Pons (tissue), 1 donor: ENCODE results near the gene ROBO1.
A peak's percentile ranks its signal among the peaks of the same experiment; 100 is the strongest.
"Not testable (repeated sequence)": the region's sequence is repeated elsewhere in the genome, so short reads cannot be mapped to it uniquely, and the experiment has no call there.

Experiments
- DNase-seq: peaks from one replicate; pipeline ENCODE4 v3.0.0-alpha.2; 2016; ENCODE audit warnings: low spot score

The ROBO1 gene

GRCh38 chr3:78801926-78802561 is 965.8 kb downstream of the ROBO1 start:
- no peak for DNase-seq

- DNase-seq: no peak
Observed at GRCh38 chr3:78799681-78800080, 968.1 kb downstream of the ROBO1 start.

GRCh38 chr3:78798266-78798832 is 969.4 kb downstream of the ROBO1 start:
- DNase-seq: no peak

GRCh38 chr3:78794431-78794830 is 973.4 kb downstream of the ROBO1 start:
- DNase-seq: no peak

DNA sequence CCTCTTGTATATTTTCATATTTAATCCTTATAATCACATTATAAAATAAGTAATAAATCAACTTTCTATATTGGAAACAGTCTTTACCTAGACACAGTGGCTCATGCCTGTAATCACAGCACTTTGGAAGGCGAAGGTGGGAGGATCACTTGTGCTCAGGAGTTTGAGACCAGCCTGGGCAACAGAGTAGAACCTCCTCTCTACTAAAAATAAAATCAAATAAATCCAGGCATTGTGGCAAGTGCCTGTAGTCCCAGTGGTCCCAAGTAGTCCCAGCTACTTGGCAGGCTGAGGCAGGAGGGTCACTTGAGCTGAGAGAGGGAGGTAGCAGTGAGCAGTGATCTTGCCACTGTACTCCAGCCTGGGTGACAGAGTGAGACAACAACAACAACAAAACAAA is 975.1 kb downstream of the ROBO1 start:
- no peak for DNase-seq

- no peak for DNase-seq
Observed at GRCh38 chr3:78792212-78792611, 975.6 kb downstream of the ROBO1 start.

GRCh38 chr3:78791753-78792152 is 976.0 kb downstream of the ROBO1 start:
- no peak for DNase-seq

DNA sequence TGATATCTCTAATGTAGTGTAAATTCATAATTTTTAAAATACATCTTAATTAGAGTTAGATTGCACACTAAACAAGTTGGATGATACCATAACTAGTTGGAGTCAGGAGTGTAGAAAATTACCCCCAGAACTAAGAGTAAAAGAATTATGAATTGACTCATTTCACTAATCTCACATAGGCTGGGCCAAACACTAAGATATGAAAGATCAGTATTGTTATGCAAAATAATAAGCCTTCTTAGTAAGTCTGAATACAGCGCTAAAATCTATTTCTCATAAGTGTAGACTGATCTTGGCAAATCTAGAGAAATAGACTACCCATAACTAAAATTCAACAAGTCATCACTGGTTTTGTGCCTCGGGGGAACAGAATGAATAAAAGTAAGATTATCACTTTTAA is 979.0 kb downstream of the ROBO1 start:
- DNase-seq: no peak

DNA sequence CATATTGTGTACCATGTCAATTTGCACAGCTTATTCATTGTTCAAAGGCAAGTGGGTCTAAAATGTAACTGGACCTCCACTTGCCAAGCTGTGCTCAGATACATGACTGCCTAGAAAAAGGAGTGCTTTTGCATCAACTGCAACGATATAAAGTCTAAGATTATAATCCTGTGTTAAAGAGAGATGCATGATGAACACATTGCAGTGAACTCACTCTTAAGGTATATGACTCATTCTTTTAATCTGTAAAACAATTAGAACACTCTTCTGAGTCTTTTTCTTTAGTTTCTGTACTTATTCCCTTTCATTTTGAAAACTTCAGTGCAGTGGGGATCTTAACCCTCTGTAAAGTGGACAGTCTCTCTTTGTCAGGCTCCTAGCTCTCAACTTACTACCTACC is 982.8 kb downstream of the ROBO1 start:
- DNase-seq: no peak

DNA sequence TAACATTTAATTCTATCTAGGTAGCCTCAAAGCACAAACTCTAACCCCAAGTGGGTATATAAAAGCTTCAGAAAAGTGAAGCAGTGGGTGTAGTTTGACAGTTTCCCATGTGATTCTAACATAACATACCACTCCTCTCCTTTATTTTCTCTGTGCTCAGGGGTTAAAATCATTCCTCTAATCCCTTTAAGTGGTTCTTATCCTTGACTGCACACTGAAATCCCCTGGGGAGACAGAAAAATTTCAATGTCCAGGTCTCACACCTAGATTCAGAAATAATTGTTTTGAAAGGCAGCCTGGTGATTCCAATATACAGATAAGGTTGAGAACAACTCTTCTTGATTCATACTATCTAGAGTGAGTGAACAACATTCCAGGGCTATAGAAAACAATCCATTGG is 986.4 kb downstream of the ROBO1 start:
- DNase-seq: no peak

DNA sequence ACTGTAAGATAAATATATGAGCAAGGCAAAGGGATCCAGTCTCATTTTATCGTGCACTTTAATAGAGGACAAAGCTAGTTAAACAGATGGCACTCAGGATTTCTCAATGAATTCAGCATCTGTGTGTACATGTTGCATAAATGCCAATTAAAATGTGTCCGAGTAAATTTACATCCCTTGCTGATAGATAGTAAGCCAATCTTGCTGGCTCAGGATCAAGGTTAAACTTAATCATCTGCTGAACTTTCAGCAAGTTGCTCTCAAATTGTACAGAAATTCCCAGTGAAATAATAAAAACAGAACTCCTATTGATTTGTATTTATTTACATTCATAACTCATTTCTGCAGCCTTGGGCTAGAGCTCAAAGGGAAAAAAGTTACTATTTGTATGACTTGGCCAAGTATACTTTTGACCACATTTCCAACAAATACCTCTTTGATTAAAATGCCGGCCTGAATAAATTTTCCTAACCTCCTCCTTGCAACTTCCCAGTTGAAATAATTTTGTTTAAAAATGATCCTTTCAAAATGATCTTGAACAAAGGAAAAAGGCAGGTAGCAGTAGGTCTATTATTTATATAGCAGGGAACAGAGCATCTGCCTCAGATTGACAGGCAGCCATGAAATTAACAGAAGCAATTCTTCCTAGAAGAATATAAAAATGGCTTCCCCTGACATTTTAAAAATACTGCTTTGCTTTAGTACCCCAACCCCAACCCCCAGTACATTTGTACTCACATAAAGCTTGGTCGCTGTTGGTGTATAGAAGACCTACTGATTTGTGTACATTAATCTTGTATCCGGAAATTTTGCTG is 1001.9 kb downstream of the ROBO1 start:
- DNase-seq: peak; percentile 29

DNA sequence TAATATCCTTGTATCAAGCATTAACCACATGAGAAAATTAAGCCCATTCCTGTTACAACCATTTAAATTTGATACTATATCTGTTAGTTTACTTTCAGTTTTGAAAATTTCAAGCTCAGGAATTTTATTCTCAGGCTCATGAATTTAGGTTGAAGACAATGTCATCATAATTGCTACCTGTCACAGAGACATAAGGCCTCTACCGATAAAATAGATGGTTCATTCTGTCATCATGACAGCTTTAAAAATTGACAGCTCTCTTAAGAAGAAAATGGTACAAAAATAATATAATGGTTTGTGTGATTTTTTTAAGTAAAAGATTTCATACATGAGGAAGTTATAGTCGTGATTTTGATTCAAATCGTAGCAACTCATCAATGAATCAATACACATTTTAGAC is 1003.2 kb downstream of the ROBO1 start:
- DNase-seq: no peak

DNA sequence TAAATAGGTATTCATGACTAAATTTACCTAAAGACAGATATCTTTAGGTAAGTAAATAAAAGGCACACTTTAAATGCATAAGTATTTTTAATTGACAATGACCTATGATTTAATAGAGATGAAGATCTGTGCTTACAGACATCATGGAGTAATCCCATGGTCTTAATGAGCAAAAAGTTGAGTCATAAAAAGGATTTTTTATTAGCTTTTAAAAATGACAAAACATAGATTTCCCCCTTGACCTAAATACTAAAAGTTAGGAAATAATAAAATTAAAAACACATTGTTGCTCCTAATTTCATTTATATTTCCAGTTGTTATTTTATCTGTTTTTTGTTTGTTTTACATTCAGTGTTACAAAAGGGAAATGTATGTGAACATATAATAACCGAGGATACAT is 1005.7 kb downstream of the ROBO1 start:
- no peak for DNase-seq

DNA sequence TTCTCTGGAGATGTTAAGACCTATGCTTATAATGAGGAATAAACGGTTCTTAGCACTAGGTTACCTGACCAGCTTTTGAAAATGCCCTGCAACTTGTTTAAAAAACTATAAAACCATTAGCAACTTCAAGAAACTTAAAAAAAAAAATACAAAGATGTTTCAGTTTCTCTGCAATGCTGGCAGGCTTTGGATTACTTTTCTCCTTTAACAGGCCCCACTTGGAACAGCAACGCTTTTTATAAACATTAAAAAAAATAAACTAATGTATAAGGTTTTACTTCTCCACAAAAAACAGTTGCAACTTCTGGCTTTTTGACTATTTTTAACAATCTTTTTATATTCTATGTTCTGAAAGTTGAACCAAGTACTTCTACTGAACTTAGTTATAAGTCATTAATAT is 1006.7 kb downstream of the ROBO1 start:
- no peak for DNase-seq

DNA sequence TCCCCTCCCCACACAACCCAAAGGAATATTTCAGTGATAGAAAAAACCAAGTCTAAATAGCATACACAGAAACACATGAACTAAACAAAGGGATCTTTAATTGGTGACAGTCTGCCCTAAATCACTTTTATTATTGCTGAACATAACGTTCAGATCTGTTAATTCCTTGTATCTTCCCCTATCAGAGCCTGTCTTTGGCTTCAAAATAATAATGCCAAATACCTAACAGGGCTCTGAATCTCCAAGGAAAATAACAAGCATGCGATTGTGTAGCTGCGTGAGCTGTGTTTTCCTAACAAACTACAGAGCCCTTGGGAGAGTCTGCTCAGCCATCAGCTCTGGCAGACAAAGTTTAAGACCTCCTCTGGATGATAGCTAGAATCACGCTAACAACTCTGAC is 1010.1 kb downstream of the ROBO1 start:
- DNase-seq: peak; percentile 77

DNA sequence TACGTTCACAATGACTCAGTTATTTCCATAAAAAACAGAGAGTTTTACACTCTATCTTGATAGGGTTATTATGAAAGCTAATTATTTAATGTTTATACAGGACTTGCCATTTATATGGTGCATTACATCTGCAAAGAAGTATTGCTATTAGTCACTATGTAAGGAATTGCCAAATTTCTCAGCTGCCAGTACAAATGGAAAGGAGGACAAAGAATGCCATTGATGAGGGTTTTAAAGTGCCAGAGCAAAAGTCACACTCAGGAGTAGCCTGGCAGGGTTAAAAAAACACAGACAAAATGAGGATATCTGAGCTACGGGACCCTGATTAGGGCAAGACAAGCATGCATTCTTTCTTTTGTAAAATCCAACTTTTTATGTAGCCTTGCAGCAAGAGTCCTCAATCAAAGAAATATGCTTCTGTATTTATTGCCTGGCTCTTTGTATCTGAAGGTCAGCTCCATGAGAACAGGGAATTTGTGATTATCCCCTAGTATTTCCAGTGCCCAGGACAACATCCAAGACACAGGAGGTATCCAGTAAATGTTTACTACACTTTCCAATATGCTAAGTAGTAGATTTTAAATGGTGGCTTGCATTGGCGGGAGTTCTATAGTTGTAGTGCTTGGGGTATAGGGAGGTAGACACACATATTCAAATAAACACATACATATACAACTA is 1013.6 kb downstream of the ROBO1 start:
- DNase-seq: peak; percentile 94

GRCh38 chr3:78751266-78751665 is 1016.5 kb downstream of the ROBO1 start:
- DNase-seq: no peak

DNA sequence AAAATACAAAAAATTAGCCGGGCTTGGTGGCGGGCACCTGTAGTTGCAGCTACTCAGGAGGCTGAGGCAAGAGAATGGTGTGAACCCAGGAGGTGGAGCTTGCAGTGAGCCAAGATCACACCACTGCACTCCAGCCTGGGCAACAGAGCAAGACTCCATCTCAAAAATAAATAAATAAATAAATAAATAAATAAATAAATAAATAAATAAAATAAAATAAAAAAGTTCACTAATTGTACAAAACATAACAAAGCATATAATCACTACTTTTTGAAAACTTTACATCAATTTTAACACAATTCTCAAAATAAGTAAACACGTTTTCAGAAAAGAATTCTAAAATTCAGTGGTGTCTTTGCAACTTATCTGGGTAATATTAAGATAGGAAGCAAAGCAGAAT is 1017.5 kb downstream of the ROBO1 start:
- DNase-seq: not testable (repeated sequence)

DNA sequence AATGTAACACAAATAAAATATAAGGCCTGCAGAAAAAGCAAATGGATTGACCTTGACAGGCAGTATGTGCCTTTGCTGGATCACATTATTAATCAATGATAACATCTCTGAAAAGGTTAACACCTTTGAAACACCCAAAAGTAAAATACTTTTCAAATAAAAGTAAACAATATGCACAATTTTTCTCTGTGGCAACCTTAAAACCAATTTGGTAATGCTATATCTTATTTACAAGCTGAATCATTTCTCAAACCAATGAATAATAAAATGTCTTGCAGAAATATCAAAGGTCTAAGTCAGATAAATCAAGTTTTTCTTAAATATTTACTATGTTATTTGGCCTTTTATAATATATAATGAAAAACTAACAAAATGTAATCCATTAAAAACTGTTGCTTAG is 1018.7 kb downstream of the ROBO1 start:
- no peak for DNase-seq

- no peak for DNase-seq
Observed at GRCh38 chr3:78745847-78746246, 1022.0 kb downstream of the ROBO1 start.

GRCh38 chr3:78742491-78742890 is 1025.3 kb downstream of the ROBO1 start:
- DNase-seq: no peak

- DNase-seq: no peak
Observed at GRCh38 chr3:78742041-78742440, 1025.8 kb downstream of the ROBO1 start.
